Aortic smooth muscle cell (primary cell): ENCODE results near the gene OMA1. TPM values are rescaled to one million over a fixed set of nuclear protein-coding genes. Genes with fewer than 3 reads are reported as not detected.

Experiments used
- total RNA-seq: library from RNA; depleted of rRNA; stranded (reverse); fragments of >200 nt; gene quantifications from 2 replicates; pipeline ENCODE4 v1.2.3, GENCODE V29; 2014

The OMA1 gene
- total RNA-seq: 12.8 and 17.8 TPM in 2 replicates

DNA sequence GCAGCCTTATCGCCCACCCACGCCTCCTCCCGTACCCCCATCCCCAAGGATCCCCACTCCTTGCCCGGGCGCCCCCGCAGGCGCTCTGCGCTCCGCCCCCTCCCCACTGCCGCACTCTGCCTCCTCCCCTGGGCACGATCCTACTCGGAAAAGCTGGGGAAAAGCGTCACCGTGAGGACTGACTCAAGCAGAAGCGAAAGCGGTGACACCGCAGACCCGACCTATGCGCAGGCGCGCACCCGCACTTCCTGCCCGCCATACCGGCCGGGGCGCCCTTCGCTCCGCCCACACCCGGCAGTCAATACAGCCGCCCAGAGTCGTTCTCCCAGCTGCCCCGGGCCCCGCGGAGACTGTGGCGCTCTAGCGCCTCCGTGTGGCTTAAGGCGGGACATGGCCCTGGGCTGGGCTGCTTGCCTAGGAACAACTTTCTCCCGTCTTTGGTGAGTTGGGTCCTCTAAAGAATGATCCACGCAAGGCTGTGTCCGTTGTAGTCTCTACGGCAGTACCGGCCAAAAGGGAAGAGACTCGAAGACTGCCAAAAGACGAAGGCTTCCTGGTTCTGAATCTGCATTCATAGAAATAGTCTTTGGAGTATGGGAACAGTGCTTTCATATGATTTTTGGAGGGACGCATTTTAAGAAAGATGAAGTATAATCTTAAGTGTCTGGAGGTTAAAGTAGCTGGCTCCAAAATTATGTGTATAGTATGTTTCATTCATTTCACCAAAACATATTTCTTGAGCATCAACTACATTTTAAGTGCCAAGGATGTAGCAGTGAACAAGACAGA lies at the start of gene OMA1:
Gene OMA1 (minus strand): TSS at position 207 of the 789 bp plus-strand sequence. CDS start 7,432 bp downstream, outside the sequence.

DNA sequence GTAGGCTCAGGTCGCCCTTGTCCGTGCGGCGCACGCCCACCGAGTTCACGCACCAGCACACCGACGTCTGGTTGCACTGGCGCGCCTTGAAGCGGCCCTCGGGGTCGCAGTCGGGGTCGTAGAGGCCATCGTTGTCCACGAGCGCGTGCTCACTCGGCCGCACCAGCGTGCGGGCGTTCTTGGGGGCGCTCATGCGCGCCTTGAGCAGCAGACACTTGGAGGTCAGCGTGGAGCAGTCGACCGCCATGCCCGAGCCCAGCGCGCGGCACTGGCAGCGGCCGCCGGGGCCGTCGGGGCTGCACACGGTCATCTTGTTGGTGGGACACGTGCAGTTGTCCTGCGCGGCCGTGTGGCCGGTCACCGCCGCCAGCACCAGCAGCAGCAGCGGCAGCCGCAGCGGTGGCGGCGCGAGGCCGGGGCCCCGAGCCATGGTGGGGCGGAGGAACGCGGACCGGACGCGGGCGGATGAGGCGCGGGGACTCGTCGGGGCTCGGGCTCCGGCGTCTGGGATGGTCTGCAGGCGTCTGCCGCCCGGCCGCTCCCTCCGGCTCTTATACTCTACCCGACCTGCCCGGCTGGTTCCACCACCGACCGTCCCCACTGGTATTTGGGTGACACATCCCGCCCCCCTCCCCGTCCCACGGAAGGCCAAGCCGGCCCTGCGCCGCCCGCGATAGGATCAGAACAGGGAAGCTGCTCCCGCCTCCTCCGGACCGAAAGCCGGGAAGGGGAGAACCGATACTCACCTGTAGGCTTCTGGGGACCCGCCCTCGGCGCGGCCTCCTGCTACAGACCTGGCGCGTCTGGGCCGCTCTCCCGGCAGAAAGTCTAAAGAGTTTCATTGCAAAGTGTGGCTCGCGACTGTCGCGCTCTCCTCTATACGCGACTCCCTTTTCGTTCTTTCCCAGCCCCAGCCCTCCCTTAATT lies 30.5 kb upstream of the OMA1 start, which contains the start of gene TACSTD2:
Gene TACSTD2 (minus strand): TSS at position 526 of the 927 bp plus-strand sequence. CDS start 96 bp downstream, at position 430.

Other genes with a start within 250 kb of the OMA1 start
- gene TACSTD2, start 30.5 kb upstream of the OMA1 start, total RNA-seq: not detected in 2 replicates
- 14.0 and 16.2 TPM in 2 replicates for gene MYSM1, start 153.3 kb upstream of the OMA1 start, total RNA-seq
- 48.0 and 48.4 TPM in 2 replicates for gene JUN, start 237.3 kb upstream of the OMA1 start, total RNA-seq